ENCODE measurements around the gene XAB2. TPM values are rescaled to one million over a fixed set of nuclear protein-coding genes. Genes with fewer than 3 reads are reported as not detected.

The XAB2 gene
- total RNA-seq, 4 donors from 2014 or later = 20.3 to 34.1 (median 27.8) TPM

DNA sequence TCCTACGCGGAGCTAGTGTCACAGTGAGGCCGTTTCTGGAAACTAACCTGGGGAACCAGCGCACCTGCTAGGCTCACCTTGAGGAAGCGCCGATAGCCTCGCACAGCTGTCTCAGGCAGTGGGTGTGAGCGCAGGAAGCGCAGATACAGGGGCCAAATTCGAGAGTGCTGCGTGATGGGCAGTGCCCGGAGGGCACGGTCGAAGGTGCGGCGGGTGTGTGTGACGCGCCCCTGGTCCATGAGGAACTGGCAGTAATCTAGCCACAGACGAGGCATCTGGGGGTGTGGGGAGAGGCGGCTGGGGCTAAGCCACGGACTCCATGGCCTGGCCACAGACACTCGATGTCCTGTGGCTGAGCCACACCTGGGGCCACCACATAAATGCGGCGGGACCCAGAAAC lies 2.2 kb downstream of the XAB2 start:
- H3K4me1 ChIP-seq = peaks cover 25 to 41% (median 32%) of the 10 kb centered on the region in 3 donors
- H3K4me3 ChIP-seq = no peak overlapping the region
- H3K27me3 ChIP-seq = no peaks in the 10 kb centered on the region
- DNase-seq = no peak
- intact Hi-C loops (cut with DNase I) = no loop called here
- no peaks in the 10 kb centered on the region for H3K9me3 ChIP-seq
- WGBS, 2 donors = 86 to 87% methylated on average over 12 to 20 of the region's 24 CpGs
- H3K36me3 ChIP-seq = peaks cover 14 to 61% (median 28%) of the 10 kb centered on the region in 3 donors
- TF ChIP-seq, protein P1, sequence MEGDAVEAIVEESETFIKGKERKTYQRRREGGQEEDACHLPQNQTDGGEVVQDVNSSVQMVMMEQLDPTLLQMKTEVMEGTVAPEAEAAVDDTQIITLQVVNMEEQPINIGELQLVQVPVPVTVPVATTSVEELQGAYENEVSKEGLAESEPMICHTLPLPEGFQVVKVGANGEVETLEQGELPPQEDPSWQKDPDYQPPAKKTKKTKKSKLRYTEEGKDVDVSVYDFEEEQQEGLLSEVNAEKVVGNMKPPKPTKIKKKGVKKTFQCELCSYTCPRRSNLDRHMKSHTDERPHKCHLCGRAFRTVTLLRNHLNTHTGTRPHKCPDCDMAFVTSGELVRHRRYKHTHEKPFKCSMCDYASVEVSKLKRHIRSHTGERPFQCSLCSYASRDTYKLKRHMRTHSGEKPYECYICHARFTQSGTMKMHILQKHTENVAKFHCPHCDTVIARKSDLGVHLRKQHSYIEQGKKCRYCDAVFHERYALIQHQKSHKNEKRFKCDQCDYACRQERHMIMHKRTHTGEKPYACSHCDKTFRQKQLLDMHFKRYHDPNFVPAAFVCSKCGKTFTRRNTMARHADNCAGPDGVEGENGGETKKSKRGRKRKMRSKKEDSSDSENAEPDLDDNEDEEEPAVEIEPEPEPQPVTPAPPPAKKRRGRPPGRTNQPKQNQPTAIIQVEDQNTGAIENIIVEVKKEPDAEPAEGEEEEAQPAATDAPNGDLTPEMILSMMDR (IDR thresholded peaks at IDR 0.05) = no peak
- no peak for TF ChIP-seq POLR2A (IDR thresholded peaks at IDR 0.05)
- no peak overlapping the region for H3K27ac ChIP-seq

DNA sequence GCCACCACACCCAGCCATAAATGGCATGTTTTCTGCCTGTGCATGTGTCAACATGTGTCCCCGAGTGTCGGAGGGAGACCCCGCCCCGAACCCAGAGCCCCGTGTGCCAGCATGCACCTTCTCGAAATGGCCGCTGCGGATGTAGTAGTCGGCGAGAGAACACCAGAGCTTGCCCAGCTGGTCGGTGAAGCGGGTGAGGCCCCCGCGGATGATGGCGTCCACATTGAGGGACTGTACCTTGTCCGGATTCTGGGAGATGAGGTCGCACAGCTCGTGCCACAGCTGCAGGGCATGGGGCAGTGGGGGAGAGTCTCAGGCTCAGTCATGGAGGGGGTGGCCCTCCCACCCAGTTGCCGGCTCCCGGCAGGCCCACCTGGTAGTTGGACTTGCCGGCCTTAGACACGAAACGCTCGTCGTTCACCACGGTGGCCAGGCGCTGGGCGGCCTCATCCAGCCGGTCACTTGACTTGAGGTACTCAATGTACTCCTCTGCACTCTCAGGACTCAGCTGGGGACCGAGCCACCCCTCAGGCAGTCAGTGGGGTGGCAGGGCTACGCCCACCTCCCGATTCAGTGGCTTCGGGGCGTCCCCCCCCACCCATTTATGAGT lies 3.5 kb downstream of the XAB2 start:
- no peak overlapping the region for H3K4me3 ChIP-seq
- WGBS, 2 donors = 95 to 97% methylated on average over 8 to 18 of the region's 34 CpGs
- intact Hi-C loops (cut with DNase I) = no loop called here
- no peak for TF ChIP-seq POLR2A (IDR thresholded peaks at IDR 0.05)
- TF ChIP-seq, protein P1 (IDR thresholded peaks at IDR 0.05) = no peak
- no peak overlapping the region for H3K27ac ChIP-seq
- DNase-seq = no peak
- peaks cover 21 to 67% (median 41%) of the 10 kb centered on the region in 3 donors for H3K36me3 ChIP-seq
- peaks cover 21 to 39% (median 26%) of the 10 kb centered on the region in 3 donors for H3K4me1 ChIP-seq
- H3K27me3 ChIP-seq = no peaks in the 10 kb centered on the region
- H3K9me3 ChIP-seq = no peaks in the 10 kb centered on the region

DNA sequence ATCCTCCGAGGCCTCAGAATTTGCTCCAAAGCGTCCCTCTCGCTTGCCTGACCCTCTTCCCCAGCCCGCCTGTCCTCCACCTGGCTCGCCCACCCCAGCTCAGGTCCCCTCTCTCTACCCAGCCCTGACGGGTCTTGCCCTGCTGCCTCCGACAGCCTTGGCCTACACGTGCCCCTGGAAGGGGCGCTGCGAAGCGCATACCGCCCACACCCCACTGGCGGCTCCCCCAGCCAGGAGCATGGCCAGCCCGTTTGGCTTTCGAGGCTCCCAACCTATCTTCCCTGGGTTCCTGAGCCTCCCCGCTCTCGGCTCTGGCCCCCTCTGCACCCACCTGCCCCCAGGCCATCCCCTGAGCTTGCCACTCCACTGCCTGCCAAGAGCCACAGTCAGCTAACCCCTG lies 4.5 kb downstream of the XAB2 start:
- no peak for DNase-seq
- Histone ChIP-seq H3K9me3 (no peaks in the 10 kb centered on the region), H3K4me1 (peaks cover 15 to 40% (median 23%) of the 10 kb centered on the region in 3 donors), H3K36me3 (peaks cover 29 to 77% (median 50%) of the 10 kb centered on the region in 3 donors), H3K4me3 (no peak overlapping the region), H3K27me3 (no peaks in the 10 kb centered on the region), H3K27ac (no peak overlapping the region)
- intact Hi-C loops (cut with DNase I) = no loop called here
- WGBS, 2 donors = 83 to 91% methylated on average over 6 to 16 of the region's 17 CpGs
- no peak for TF ChIP-seq POLR2A (IDR thresholded peaks at IDR 0.05)
- TF ChIP-seq, protein P1 (IDR thresholded peaks at IDR 0.05) = no peak

DNA sequence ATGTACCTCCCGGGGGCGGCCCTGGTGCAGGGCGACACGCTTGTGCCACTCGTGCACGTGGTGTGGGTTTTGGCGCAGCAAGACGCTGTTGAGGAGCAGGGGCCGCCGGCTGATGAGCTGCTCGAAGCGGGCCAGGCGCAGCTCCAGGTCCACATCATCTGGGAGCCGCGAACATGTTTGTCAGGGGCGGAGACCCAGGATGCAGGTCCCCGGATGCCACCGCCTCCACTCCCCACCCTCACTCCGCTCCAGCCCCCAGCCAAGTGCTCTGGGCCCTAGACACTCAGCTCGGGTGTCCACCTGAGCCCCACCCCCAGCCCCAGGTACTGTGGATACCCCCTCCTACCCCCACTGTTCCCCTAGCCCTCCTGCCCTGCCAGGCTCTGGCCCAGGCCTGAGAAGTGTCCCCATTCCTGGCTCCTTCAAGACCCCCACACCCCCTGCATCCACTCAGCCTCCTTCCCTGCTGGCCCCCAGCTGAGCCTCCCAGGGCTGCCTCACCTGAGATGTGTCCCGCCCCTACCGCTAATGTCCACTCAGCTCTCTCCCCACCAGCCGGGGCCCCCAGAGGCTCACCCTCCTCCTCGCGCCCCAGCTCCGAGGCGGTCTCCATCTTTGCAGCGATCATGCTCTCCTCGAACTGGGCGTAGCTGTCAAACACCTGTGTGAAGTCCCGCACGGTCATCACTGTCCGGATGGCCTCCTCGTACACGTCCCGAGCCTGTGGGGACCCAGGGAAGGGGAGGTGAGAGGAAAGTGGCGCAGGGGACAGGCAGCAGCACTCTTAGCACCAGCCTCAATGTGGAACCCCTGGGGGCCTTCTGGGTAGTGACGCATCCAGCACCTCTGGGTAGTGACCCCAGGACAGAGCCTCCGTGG lies 5.4 kb downstream of the XAB2 start:
- peaks cover 29 to 86% (median 50%) of the 10 kb centered on the region in 3 donors for H3K36me3 ChIP-seq

More for the DNA sequence above, 5.4 kb downstream of the XAB2 start:
- Histone ChIP-seq H3K27me3 (no peaks in the 10 kb centered on the region), H3K4me3 (no peak overlapping the region), H3K4me1 (peaks cover 20 to 48% (median 27%) of the 10 kb centered on the region in 3 donors), H3K9me3 (no peaks in the 10 kb centered on the region), H3K27ac (no peak overlapping the region)
- intact Hi-C loops (cut with DNase I) = no loop called here
- DNase-seq = no peak
- 91 to 97% methylated on average over 12 to 19 of the region's 39 CpGs for WGBS, 2 donors
- TF ChIP-seq, protein P1 (IDR thresholded peaks at IDR 0.05) = no peak
- no peak for TF ChIP-seq POLR2A (IDR thresholded peaks at IDR 0.05)
